HUDEP-2 (cell line): ENCODE measurements around the gene COPS7B.
"Not testable (repeated sequence)": the region's sequence is repeated elsewhere in the genome, so short reads cannot be mapped to it uniquely, and the experiment has no call there.

ENCODE experiments used
- DNase-seq, 76 experiments: peaks; one replicate each; lab custom pipeline; 2025; ENCODE audit not compliant: unreplicated experiment in 76 of 76; lab: John Stamatoyannopoulos, UW

COPS7B gene

GRCh38 chr2:231786177-231786916 lies at the start of gene COPS7B:
Gene COPS7B (plus strand): TSS chr2:231786445. CDS start chr2:231788571, 2,126 bp downstream.
- DNase-seq = peak in 72 of 76 experiments; percentile 5 to 78 (median 56)

- DNase-seq = no peak
Observed at GRCh38 chr2:231737761-231738160, 48.5 kb upstream of the COPS7B start.

- DNase-seq = no peak
Observed at GRCh38 chr2:231743376-231744116, 42.7 kb upstream of the COPS7B start.

- no peak for DNase-seq
Observed at GRCh38 chr2:231745303-231746038, 40.8 kb upstream of the COPS7B start.

GRCh38 chr2:231748153-231748896 lies 37.9 kb upstream of the COPS7B start:
- DNase-seq = not testable (repeated sequence)

GRCh38 chr2:231749016-231749415 lies 37.2 kb upstream of the COPS7B start:
- peak in 1 of 76 experiments; percentile 1 for DNase-seq

- no peak for DNase-seq
Observed at GRCh38 chr2:231751042-231751815, 35.0 kb upstream of the COPS7B start.

GRCh38 chr2:231752061-231752460 lies 34.2 kb upstream of the COPS7B start:
- no peak for DNase-seq

- no peak for DNase-seq
Observed at GRCh38 chr2:231761735-231762134, 24.5 kb upstream of the COPS7B start.

- DNase-seq = no peak
Observed at GRCh38 chr2:231764124-231764523, 22.1 kb upstream of the COPS7B start.

- no peak for DNase-seq
Observed at GRCh38 chr2:231764760-231765159, 21.5 kb upstream of the COPS7B start.

GRCh38 chr2:231765496-231765929 lies 20.7 kb upstream of the COPS7B start:
- no peak for DNase-seq

GRCh38 chr2:231769170-231770136 lies 16.8 kb upstream of the COPS7B start:
- DNase-seq = no peak

- DNase-seq = peak in 2 of 76 experiments; percentile 7 to 14
Observed at GRCh38 chr2:231780123-231780908, 5.9 kb upstream of the COPS7B start.

GRCh38 chr2:231780909-231781797 lies 5.1 kb upstream of the COPS7B start, which contains the start of gene PDE6D:
Gene PDE6D (minus strand): TSS chr2:231781282. CDS start chr2:231781114, 168 bp downstream.
- peak; percentile 59 to 98 (median 94) for DNase-seq
